Stimulated activated CD4-positive, alpha-beta T cell treated with anti-CD3 and anti-CD28 coated beads, Interleukin-4, amount 100 ng/mL, for 24 hours (primary cell): ENCODE measurements around the gene COL18A1.

Experiments
- DNase-seq: peaks from one replicate; pipeline ENCODE4 v3.0.0-alpha.2; 2020

COL18A1 gene

DNA sequence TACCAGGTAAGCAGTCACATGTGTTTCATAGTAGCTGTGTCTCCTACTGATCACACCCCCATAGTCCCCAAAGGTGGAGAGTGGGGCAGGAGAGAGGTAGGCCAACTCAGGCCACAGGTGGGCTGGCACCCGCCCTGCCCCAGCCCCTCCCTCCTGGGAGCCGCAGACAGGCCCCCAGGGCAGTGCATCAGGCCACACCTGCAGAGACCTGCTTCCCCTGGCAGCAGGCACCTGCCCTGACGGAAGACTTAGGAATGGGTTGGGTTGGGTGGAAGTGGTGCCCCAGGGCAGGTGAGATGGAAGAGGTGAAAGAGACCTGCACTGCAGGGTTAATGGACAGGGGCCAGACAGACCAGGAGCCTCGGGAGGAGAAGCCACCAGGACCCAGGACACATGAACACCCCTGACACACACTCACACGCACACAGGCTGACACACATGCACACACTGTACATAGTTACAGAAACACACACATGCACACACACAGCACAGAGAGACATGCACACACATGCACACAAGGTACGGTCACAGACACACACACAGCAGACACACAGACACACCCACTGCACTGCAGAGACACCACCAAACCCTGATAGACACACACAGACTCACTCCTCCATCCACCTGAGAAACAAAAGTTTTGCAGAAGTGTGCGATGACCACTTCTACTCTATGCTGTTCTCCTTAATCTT, 1.7 kb upstream of the COL18A1 start:
- DNase-seq: no peak

DNA sequence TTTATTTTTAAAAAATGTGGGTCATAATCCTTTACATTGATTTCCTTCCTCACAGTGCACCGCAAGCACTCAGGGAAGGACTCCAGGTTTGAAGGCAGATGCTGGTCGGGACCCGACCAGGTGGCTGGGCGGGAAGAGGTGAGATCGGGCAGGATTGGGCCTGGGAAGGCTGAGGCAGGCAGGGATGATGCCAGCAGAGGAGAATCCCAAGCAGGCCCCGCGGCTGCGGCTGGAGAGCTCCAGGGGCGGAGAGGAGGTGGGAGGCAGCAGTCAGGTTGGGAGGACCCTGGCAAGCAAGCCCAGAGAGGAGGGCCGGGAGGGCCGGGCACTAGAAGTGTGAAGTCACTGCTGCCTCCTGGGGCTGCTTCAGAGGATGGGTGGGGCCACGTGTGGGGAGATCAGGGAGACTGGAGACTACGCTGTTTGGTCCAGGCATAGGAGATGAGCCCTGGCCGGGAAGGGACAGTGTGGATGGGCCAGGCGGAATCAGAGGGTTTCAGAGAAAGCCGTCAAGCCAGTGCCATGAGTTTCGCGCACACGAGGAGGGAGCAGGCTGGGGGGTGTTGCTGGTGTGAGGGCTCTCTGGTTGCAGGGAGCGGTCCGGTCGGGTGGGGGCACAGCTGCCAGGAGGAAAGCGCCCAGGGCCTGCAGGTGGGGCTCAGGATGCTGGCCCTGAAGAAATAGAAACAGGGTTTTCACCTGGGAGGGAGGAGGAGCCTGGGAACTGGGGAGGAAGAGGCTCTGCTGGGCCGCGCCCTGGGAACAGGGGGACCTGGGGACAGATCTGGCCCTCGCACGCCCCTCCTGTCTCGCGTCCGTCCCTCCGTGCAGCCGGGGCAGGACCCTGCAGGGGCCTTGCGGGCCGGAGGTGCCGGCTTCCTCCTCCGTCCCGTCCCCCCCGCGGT, 888 bp upstream of the COL18A1 start:
- DNase-seq: no peak

DNA sequence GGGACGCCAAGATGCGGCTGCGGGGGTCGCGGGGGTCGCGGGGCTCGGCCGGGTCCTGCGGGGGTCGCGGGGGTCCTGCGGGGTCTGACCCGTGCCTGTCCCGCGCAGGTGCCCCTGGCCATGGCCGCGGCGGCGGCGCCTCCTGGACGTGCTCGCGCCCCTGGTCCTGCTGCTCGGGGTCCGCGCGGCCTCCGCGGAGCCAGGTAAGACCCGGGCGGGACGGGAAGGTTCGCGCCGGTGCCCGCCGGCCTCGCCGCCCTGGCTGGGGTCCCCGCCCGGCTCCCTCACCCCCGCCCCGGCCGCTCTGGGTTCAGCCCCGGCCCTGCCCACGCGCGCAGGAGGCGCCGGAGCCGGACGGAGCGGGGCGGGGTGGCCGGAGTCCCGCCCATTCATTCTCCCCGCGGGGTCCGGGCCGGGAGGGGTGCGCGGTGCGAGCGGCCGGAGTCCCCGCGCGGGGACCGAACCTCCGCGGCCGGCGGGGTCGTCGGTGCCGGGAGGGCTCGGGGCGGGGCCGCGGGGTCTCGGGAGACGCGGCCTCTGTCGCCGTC, 380 bp downstream of the COL18A1 start:
- DNase-seq: no peak

DNA sequence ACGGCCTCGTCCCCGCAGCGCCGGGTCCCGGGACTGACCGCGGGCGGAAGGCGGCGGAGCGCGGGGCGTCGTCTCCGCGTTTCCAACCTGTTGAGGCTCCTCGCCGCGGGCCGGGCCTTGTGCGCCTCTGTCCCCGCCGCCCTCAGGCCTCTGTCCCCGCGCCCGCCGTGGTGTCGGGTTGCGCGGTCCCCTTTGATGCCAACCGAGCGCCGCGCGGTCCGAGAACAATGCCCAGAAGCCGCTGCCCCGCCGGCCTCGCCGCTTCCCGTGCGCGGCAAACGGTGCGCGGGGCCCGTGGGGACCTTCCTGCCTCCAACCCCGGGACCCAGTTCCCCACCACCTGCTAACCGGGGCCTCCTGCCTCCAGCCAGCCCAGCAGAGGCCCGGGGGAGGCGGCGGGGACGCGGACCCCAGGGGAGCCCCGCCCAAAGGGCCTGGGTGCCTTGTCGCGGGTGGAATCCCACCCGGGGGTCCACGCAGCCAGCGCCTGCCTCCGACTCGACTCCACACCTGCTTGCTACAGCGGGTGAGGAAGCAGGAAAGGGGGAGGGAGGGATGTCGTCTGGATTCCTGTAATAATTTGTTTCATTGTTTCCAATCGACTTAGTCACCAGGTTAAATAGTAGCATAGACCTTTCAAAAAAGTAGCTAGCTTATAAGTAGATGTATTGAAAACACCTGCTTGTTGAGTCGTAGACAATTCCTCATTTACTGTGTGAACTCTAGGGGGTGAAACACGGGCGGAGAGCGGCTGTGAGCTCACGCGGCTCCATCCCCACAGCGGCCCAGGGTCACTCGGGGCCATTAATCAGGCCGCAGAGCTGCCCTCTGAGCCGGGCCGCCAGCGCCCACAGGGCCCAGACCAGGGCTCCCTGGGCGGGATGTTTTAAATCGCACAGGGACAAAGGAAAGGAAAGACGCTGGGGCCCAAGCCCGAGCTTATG, 1.1 kb downstream of the COL18A1 start:
- DNase-seq: peak; percentile 17

DNA sequence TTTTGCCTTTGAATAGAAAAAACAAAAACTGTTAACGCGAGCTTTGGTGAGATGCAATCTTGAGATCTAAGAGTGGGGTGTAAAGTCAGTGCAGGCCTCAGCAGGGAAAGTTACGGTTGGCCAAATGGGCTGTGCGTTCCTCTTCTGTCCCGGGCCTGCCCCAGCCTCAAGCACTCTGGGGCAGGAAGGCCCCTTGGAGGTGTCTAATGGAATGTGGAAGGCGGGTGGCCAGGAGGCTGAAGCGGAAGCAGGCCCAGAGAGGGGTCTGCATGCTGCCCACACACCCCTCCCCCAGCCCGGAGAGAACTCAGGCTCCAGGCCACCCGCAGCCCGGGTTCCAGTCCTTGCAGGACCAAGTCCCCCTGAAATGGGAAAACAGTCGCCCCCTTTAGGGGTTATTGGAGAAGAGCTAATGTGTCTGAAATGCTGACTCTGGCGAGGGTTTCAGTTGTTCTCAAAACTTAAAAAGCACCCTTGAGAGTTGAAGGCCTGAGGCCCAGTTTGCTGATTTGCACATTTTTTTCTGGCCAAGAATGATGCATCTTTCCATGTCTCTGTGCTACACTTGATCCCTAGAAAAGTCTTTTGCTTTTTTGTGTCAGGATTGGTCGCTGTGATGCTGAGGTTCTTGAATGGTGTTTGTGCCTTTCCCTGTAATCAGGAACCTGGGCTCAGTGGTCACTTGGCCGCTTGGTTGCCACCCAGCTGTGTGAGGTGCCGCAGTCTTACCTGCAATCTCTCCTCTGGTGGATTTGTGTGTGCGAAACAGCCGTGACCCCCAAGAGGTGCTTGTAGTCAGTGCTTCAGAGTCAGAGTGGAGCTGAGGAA, 2.0 kb downstream of the COL18A1 start:
- no peak for DNase-seq

DNA sequence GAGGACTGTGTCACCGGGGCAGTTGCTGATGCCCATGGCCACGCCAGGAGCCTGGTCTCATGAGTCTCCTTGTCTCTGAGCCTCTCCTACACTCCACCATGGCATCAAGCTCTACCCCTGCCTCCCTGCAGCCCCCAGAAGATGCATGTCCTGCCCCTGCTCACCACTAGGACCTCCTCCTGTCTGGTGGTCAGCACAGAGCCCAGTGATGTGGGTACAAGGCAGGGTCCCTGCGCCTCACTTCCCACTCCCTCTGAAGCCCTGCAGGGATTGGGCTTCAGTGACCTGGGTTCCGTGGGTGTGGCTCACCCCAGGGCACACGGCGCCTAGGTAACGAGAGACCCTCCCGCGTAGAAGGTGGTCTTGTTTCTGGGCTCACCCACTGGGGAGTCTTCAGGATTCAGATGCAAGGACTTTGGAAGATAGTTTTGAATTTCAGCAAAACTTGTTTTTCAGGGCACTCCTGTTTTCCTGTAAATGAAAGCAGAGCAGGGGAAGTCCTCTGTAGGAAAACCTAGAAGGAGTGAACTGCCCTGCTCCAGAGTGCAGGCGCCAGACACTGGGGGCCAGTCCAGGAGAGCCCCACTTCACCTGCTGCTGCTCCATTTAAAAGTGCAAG, 2.8 kb downstream of the COL18A1 start:
- no peak for DNase-seq

DNA sequence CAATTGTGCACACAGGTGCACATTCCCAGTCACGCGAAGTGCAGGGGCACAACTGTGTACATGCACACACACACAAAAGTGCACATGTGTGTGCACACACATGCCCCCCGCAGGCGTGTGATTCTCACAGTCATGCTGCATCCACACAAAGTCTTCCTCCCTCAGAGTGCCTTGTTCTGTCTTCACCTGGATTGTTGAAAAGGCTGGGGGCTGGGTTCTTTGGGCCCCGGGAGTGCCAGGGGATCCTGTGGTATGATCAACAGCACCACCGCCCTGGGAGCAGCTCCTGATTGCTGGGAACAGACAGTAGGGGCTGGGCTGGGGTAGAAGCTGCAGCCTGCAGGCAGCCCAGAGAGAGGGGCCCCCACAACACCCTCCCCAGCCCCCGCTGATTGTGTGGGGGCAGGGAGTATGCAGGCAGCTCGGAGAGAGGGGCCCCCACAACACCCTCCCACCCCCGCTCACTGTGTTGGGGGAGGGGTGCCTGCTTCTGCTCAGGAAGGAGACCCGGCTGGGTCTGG, 3.4 kb downstream of the COL18A1 start:
- no peak for DNase-seq

DNA sequence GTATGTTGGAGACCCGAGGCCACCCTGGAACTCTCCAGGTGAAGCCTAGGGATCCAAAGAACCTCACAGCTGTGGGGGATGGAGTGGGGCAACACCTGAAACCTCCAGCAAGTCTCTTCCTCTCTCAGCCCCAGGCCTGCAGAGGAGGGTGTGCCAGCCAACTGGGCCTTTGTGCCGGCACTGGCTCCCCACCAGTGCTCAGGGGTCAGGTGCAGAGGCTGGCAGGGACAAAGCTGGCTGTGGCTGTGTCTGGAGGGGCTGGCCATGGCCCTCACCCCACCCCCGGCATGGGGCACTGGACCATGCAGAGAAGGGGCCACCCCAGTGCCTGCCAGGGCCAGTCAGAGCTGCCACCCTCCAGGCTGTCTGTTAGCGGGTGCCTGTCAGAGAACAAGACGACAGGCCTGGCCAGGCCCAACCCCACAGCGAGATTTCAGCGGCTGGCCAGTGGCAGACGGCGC, 3.9 kb downstream of the COL18A1 start:
- no peak for DNase-seq

DNA sequence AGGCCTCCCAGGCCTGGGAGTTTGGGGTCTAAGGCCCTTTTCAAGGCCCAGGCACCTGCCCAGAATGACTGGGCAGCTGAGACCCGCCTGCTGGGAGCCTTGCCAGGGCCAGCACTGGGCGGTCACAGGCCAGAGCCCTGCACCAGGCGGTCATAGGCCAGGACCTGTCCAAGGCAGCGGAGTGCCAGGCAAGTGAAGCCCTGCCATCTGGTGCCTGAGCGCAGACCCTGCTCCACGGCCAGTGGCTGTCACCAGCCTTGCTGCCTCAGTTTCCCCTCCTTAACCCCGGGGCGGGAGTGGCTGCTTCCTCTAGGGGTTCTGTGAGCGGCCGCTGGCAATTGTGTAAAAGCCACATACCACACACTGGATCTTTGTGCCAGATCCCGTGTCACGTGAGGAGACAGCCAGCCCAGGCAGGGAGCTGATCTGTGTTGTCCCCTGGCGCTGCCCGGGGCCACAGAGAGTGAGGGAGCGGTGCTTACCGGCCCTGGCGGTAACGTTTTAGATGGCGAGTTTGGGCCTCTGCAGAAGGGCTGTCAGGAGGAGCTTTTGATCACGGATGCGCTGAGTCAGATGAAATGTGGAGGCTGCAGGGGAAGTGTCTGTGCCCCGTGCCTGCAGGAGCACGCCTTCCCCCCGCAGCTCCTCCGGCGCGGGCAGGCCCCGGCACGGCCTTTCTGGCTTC, 4.6 kb downstream of the COL18A1 start:
- DNase-seq: no peak

DNA sequence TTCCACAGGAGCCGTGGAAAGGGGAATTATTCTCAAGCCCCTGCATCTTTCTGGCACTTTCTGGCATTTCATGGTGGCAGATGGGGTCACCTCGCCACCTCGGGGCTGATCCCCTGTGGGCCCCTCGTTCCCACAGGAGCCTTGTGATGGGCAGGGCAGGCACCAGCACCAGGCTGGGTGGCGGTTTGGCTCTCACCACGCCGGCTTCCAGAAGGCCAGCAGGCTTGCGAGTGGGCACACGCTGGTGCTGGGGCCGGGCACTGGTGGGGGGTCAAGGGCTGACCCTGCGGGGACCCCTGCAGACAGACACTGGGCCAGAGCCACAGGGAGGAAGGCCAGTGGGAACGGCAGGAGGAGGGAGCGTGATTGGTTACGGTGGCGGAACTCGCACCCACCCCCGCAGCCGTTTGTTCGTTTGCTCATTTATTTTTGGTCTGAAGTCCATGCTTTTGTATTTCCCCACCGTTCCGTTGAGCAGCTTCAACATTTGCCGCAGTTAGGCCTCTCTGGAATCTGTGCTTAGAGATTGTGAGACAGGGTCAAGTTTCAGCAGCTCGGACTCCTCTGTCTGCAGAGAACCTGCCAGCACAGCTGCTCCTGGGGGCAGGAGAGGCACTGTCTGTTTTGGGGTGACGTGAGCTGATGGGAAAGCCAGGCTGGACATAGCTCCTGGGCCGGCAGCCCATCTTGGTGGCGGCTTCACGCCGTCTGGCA, 5.3 kb downstream of the COL18A1 start:
- DNase-seq: no peak

DNA sequence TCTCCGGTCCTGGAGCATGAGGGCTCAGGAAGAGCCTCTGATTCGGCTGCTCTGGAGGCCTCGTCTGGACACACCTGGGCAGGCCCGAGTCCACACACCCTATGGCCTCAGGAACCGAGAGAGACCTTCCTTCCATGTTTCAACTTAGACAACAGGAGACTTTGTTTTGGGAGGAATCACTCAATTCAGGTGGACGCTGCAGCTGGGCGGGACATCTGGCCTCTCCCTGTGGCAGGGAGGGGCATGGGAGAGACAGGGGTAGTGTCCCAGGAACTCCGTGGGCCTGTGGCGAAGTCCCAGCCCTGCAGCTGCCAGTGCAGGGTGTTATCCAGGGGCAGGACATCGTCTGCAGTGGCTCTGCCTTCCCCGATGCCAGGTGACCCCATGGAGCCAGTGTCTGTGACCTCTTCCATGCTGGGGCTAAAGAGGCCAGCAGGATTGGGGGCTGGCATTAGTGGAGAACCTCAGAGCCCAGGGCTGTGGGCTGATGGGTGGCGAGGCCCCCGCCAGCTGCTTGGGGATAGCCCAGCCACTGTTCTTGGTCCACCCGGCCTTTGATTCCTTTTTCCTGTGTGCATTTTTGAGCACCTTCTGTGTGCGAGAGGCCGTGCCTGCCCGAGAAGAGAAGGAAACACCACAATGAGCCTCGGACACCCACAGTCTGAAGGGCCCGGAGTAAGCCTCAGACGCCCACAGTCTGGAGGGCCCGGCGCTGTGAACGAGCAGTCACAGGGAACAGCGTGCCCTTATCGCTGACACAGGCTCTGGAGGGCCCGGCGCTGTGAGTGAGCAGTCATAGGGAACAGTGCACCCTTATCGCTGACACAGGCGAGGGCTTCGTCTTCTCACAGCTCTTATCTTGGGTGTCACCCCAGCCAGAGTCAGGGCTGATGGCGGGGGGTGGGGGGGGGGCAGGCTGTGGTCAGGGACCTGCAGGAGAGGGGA, 6.2 kb downstream of the COL18A1 start:
- no peak for DNase-seq

DNA sequence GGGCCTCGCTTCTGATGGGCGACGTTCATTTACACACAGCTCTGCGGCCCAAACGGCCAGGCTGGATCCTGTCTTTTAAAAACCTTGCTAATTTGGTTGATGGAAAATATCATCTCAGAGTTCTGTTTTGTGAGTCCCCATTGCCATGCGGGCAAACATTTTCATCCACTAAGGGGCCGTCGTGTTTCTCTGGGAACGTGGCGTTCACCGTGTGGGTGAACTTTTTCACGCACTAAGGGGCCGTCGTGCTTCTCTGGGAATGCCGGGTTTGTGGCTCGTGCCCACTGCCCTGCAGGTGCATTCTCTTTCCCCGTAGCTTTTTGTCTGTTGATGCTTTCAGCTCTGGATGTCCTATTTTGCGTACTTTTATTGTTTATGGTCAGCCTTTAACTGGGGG, 6.8 kb downstream of the COL18A1 start:
- no peak for DNase-seq

DNA sequence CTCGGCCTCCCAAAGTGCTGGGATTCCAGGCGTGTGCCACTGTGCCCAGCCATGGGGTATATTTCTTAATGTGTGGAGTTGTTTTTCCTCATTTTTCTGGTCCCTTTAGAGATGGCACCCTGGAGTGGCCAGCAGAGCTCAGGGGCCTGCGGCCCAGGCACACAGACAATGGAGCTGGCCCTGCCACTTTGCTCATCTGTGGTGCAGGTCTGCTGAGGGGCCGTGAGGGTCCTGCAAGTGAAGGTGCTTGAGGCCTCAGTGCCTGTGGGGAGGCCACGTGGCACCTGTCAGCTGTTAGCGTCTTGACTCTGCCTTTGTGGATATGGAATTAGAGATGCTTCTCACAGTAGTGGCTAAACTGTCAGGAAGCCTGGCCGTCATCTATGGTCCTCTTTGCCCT, 7.5 kb downstream of the COL18A1 start:
- no peak for DNase-seq

DNA sequence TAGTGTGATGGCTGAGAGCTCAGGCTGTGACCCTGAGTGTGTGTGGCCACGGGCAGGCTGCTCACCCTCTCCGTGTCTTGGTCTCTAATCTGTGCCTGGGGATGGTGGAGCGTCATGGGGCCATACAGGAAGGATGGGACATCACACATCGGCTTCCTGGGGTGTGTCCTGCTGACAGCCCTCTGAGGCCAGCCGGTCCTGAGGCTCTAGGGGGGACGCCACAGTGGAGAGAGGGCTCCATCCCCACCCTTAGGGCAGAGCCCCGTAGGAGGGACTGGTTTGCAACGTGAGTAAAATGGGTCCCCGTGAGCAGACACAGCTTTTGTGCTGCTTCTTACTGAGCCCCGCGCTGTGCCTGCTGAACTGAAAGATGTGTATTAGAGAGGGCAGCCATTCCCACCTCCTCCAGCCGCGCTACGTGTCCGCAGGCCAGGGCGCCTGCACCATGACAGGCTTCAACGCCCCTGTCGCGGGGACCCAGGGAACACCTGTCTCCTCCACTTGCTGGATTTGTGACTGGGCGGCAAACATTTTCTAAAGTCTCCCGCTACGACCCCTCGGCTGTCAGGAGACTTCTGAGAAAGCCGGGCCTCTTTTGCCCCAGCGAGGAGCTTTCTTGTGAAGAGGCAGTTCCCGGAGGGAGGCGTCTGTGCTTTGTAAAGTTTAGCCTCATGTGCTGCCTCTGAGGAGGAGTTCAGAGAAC, 8.1 kb downstream of the COL18A1 start:
- DNase-seq: no peak

DNA sequence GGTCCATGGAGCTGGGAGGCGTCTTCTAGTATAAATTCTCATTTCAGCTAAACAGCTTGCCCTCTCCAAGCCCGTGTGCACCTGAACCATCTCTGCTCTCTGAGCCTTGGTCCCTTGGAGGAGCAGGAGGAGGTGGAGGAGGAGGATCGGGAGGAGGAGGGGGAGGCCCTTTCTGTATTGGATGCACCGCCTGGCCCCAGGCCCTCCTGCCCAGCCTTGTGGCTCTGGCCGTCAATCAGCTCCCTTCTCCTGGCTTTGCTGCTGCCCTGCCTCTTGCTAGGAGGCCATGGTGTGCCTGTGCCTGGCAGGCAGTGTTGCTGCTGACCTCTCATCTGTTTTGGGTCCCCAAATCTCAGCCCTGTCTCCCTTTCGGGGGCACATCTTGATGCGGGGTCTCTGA, 9.0 kb downstream of the COL18A1 start:
- DNase-seq: no peak

DNA sequence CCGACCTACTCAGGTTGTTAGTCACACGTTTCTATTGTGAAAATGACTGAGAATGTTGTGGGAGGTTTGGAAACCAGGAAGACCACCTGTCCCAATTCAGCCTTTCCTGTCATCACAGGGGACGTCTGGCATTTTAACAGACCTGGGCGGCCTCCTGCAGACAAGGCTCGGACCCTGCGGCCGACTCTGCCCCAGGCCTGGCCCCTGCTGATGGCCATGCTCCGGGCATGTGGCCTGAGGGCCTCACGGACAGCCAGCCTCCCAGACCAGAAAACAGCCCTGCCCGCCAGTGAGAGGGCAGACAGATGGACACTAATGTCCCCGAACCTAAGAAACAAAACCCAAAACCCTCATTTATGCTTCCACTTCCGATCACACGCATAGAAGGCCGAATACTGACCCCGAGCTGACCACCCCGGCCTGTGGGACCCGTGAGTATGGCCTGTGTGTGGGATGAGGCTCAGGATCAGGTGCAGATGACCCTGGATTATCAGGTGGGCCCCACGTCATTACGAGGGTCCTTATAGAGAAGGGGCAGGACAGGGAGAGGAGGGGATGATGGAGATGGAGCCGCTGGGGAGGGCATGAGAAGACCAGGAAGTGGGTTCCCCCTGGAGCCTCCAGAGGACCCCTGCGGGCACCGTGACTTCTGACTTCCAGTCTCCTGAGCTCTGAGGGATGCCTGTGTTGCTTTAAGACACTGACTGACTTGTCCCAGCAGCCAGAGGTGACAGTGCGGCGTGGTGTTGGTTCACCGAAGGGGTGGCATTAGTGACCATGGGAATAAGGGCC, 9.6 kb downstream of the COL18A1 start:
- no peak for DNase-seq
